Loucy (cell line): ENCODE data around the gene FKBP15.

Experiments used
- EZH2phosphoT487 ChIP-seq: fragments of 200-600 bp; IDR thresholded peaks from 2 replicates; pipeline ENCODE4 v1.6.1; 2018; ENCODE audit warnings: antibody characterized with exemption, mild to moderate bottlenecking, moderate library complexity, borderline replicate concordance
- TF ChIP-seq, protein P1 (sequence below): fragments of 200-600 bp; sonication (generic); conservative IDR thresholded peaks from 2 replicates; pipeline ENCODE4 v1.5.1; 2014; ENCODE audit warnings: mild to moderate bottlenecking, antibody characterized with exemption, low read length

DNA sequence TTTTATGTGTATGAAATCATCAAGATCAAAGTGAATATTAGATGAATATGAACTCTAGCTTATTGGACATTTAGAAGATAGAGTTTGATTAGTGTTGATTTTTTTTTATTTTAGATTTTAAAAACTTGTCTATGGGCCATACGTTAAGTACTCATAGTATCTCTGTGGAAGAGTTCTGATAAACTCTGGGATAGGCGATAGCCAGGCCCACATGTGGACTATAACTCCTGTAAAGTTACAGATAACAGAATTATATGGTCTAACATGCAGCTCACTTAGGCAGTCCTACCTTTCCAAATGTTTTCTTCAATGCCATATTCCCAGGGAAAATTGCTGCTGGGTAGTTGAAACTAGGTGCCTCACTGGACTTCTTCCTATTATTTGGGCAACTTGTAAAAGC is 10.6 kb upstream of the FKBP15 start:
- TF ChIP-seq, protein P1, sequence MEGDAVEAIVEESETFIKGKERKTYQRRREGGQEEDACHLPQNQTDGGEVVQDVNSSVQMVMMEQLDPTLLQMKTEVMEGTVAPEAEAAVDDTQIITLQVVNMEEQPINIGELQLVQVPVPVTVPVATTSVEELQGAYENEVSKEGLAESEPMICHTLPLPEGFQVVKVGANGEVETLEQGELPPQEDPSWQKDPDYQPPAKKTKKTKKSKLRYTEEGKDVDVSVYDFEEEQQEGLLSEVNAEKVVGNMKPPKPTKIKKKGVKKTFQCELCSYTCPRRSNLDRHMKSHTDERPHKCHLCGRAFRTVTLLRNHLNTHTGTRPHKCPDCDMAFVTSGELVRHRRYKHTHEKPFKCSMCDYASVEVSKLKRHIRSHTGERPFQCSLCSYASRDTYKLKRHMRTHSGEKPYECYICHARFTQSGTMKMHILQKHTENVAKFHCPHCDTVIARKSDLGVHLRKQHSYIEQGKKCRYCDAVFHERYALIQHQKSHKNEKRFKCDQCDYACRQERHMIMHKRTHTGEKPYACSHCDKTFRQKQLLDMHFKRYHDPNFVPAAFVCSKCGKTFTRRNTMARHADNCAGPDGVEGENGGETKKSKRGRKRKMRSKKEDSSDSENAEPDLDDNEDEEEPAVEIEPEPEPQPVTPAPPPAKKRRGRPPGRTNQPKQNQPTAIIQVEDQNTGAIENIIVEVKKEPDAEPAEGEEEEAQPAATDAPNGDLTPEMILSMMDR: no peak
- no peak for TF ChIP-seq EZH2phosphoT487
